Adrenal gland (tissue), 5 donors: ENCODE results near the gene CEP162.

Experiments
- CTCF ChIP-seq, 6 experiments: fragments of 450-650 bp in 4 of 6; fragments of 200-600 bp in 2 of 6; sonication (generic) in 1 of 6; IDR thresholded peaks; 1 replicate in 5 of 6; 2 replicates in 1 of 6; pipeline versions ENCODE4 v1.5.1 to v1.8.0; 2016 to 2021; ENCODE audit warnings: antibody characterized with exemption in 6 of 6, mild to moderate bottlenecking in 2 of 6, moderate library complexity in 1 of 6
- POLR2A ChIP-seq, 2 donors: fragments of 450-650 bp; IDR thresholded peaks; one replicate each; pipeline ENCODE4 v1.6.1; 2017; ENCODE audit warnings: antibody characterized with exemption in 2 of 2, mild to moderate bottlenecking in 2 of 2, moderate library complexity in 1 of 2
- donor health status: DM: no; HTN: no; CAD: no.

- TF ChIP-seq POLR2A (IDR thresholded peaks at IDR 0.05) (no peak), CTCF (IDR thresholded peaks at IDR 0.05) (no peak)
Measured at GRCh38 chr6:84224251-84224650, 3.2 kb downstream of the CEP162 start.
